Body of pancreas (tissue), 4 donors: ENCODE data around the gene LETM1. TPM values are rescaled to one million over a fixed set of nuclear protein-coding genes. Genes with fewer than 3 reads are reported as not detected.

ENCODE experiments used
- ATAC-seq: fragments of 150-250 bp; one replicate; pipeline ENCODE4 v1.9.1; 2016
- DNase-seq, 4 donors: peaks; one replicate each; pipeline ENCODE4 v3.0.0-alpha.2; 2019
- H3K27ac ChIP-seq, 4 donors: fragments of 200-600 bp; sonication (generic); 1 replicate in 3 of 4; 2 replicates in 1 of 4; pipeline versions ENCODE4 v1.5.1 to v1.6.1; 2016 to 2019; ENCODE audit warnings: mild to moderate bottlenecking in 1 of 4, mixed read lengths in 1 of 4, moderate library complexity in 1 of 4
- H3K27me3 ChIP-seq, 2 donors: fragments of 200-600 bp; sonication (generic); one replicate each; pipeline ENCODE4 v1.6.0; 2016; ENCODE audit warnings: mild to moderate bottlenecking in 1 of 2
- H3K36me3 ChIP-seq, 2 donors: fragments of 200-600 bp; sonication (generic); replicated peaks in 1 of 2; 2 replicates each; pipeline ENCODE4 v1.5.1; 2016; ENCODE audit warnings: low read depth in 2 of 2; ENCODE audit not compliant: insufficient read depth in 1 of 2
- H3K4me1 ChIP-seq: fragments of 200-600 bp; sonication (generic); one replicate; pipeline ENCODE4 v1.6.0; 2016
- H3K4me3 ChIP-seq, 2 donors: fragments of 200-600 bp; sonication (generic); 1 replicate in 1 of 2; 2 replicates in 1 of 2; pipeline ENCODE4 v1.5.1; 2016 to 2019
- H3K9me3 ChIP-seq, 3 donors: fragments of 200-600 bp; sonication (generic); 1 replicate in 2 of 3; 2 replicates in 1 of 3; pipeline ENCODE4 v1.5.1; 2016
- CTCF ChIP-seq, 7 experiments: fragments of 450-650 bp in 4 of 7; fragments of 200-600 bp in 3 of 7; sonication (generic) in 3 of 7; IDR thresholded peaks; one replicate each; pipeline ENCODE4 v1.5.1; 2016 to 2019; ENCODE audit warnings: antibody characterized with exemption in 7 of 7
- POLR2A ChIP-seq, 3 donors: fragments of 450-650 bp; IDR thresholded peaks; one replicate each; pipeline ENCODE4 v1.6.1; 2016; ENCODE audit warnings: antibody characterized with exemption in 3 of 3, mild to moderate bottlenecking in 2 of 3
- WGBS, 2 donors: methylation state at CpG; one replicate each; pipeline ENCODE4 v1.1.5; 2017; 5-methylcytosine and 5-hydroxymethylcytosine counted together
- intact Hi-C: fragments of 100-400 bp; cut with DNase I; formaldehyde crosslinking; loops from one replicate; pipeline ENCODE4 v1.15.1; 2023
- total RNA-seq, 2 donors: library from RNA; depleted of rRNA; stranded (reverse); fragments of >200 nt; gene quantifications; one replicate each; pipeline ENCODE4 v1.1.0, GENCODE V29; 2016

LETM1 gene
- total RNA-seq, 2 donors from 2014 or later: 23.3 to 52.4 TPM

GRCh38 chr4:1898007-1898406, 42.1 kb upstream of the LETM1 start:
- H3K9me3 ChIP-seq: no peaks in the 10 kb centered on the region
- H3K4me1 ChIP-seq: no peaks in the 10 kb centered on the region
- no peaks in the 10 kb centered on the region for H3K27me3 ChIP-seq
- no peak for DNase-seq
- WGBS, 2 donors: 90 to 94% methylated on average over 6 of the region's 6 CpGs
- H3K4me3 ChIP-seq: no peak overlapping the region
- intact Hi-C loops: loop anchor here (5.0 kb wide), 1 partner anchor 146 kb away; no protein-coding TSS in a partner anchor
- H3K27ac ChIP-seq: no peak overlapping the region
- peaks cover 0 to 3% of the 10 kb centered on the region in 2 donors for H3K36me3 ChIP-seq
- TF ChIP-seq POLR2A (IDR thresholded peaks at IDR 0.05): no peak
- no peak for TF ChIP-seq CTCF (IDR thresholded peaks at IDR 0.05)
- ATAC-seq: no peak

- ATAC-seq (no peak), DNase-seq (no peak)
- H3K27ac ChIP-seq: no peak overlapping the region
- WGBS, 2 donors: 90 to 92% methylated on average over 6 of the region's 6 CpGs
- no peaks in the 10 kb centered on the region for H3K4me1 ChIP-seq
- intact Hi-C loops: loop anchor here (5.0 kb wide), 1 partner anchor 144 kb away; no protein-coding TSS in a partner anchor
- no peaks in the 10 kb centered on the region for H3K27me3 ChIP-seq
- H3K9me3 ChIP-seq: no peaks in the 10 kb centered on the region
- H3K4me3 ChIP-seq: no peak overlapping the region
- TF ChIP-seq POLR2A (IDR thresholded peaks at IDR 0.05) (no peak), CTCF (IDR thresholded peaks at IDR 0.05) (no peak)
- peaks cover 0 to under 1% of the 10 kb centered on the region in 2 donors for H3K36me3 ChIP-seq
Observed at GRCh38 chr4:1896658-1896991, 40.7 kb upstream of the LETM1 start.

- DNase-seq: no peak
- intact Hi-C loops: loop anchor here (5.0 kb wide), 1 partner anchor 144 kb away; no protein-coding TSS in a partner anchor
- no peaks in the 10 kb centered on the region for H3K4me1 ChIP-seq
- no peak overlapping the region for H3K4me3 ChIP-seq
- H3K9me3 ChIP-seq: no peaks in the 10 kb centered on the region
- TF ChIP-seq POLR2A (IDR thresholded peaks at IDR 0.05): no peak
- no peak for TF ChIP-seq CTCF (IDR thresholded peaks at IDR 0.05)
- H3K36me3 ChIP-seq: no peaks in the 10 kb centered on the region
- ATAC-seq: no peak
- no peaks in the 10 kb centered on the region for H3K27me3 ChIP-seq
- H3K27ac ChIP-seq: no peak overlapping the region
- WGBS, 2 donors: 94 to 96% methylated on average over 5 to 8 of the region's 8 CpGs
Observed at GRCh38 chr4:1895971-1896657, 40.2 kb upstream of the LETM1 start.

GRCh38 chr4:1890979-1891570, 35.1 kb upstream of the LETM1 start:
- Histone ChIP-seq H3K9me3 (no peaks in the 10 kb centered on the region), H3K27me3 (no peaks in the 10 kb centered on the region), H3K4me1 (no peaks in the 10 kb centered on the region), H3K4me3 (no peak overlapping the region), H3K27ac (no peak overlapping the region), H3K36me3 (no peaks in the 10 kb centered on the region)
- TF ChIP-seq CTCF (IDR thresholded peaks at IDR 0.05): no peak
- 96 to 99% methylated on average over 11 of the region's 11 CpGs for WGBS, 2 donors
- intact Hi-C loops: no loop called here
- DNase-seq (no peak), ATAC-seq (no peak)

- DNase-seq (no peak), ATAC-seq (no peak)
- Histone ChIP-seq H3K36me3 (no peaks in the 10 kb centered on the region), H3K4me3 (no peak overlapping the region), H3K4me1 (no peaks in the 10 kb centered on the region), H3K27ac (peak overlapping the region in 1 of 4 donors; percentile 10), H3K27me3 (no peaks in the 10 kb centered on the region), H3K9me3 (no peaks in the 10 kb centered on the region)
- intact Hi-C loops: no loop called here
- no peak for TF ChIP-seq CTCF (IDR thresholded peaks at IDR 0.05)
- 55 to 76% methylated on average over 2 of the region's 2 CpGs for WGBS, 2 donors
Observed at GRCh38 chr4:1887052-1887451, 31.1 kb upstream of the LETM1 start.
